ENCODE results near the gene DMPK. TPM values are rescaled to one million over a fixed set of nuclear protein-coding genes. Genes with fewer than 3 reads are reported as not detected.

The DMPK gene
- total and polyA plus RNA-seq, 9 of the 15 experiments (the other 6 are each of a cell fraction or from before 2014, with no cell fraction given) = 0.24 to 31.3 (median 7.3) TPM

GRCh38 chr19:45779231-45780145 is 2.8 kb downstream of the DMPK start (continued):
- TF ChIP-seq U2AF1 (optimal IDR thresholded peaks at IDR 0.05; ENCODE audit: low read depth, low read length) = no peak
- peak; percentile 44; the same call in 1 of the 2 replicates for TF ChIP-seq ARID1B (IDR thresholded peaks at IDR 0.05)
- TF ChIP-seq TGIF2 (CRISPR knock-in tag; IDR thresholded peaks at IDR 0.05) = no peak
- peak; percentile 47 for TF ChIP-seq REST (IDR thresholded peaks at IDR 0.05; ENCODE audit: borderline replicate concordance)
- TF ChIP-seq REST (CRISPR knock-in tag; IDR thresholded peaks at IDR 0.05; ENCODE audit: low read depth) = no peak
- TF ChIP-seq RAD21 (CRISPR knock-in tag; conservative IDR thresholded peaks at IDR 0.05 in 1 of 2, IDR thresholded peaks at IDR 0.05 in 1 of 2) = peak; percentile 50 to 56
- TF ChIP-seq, protein P1, sequence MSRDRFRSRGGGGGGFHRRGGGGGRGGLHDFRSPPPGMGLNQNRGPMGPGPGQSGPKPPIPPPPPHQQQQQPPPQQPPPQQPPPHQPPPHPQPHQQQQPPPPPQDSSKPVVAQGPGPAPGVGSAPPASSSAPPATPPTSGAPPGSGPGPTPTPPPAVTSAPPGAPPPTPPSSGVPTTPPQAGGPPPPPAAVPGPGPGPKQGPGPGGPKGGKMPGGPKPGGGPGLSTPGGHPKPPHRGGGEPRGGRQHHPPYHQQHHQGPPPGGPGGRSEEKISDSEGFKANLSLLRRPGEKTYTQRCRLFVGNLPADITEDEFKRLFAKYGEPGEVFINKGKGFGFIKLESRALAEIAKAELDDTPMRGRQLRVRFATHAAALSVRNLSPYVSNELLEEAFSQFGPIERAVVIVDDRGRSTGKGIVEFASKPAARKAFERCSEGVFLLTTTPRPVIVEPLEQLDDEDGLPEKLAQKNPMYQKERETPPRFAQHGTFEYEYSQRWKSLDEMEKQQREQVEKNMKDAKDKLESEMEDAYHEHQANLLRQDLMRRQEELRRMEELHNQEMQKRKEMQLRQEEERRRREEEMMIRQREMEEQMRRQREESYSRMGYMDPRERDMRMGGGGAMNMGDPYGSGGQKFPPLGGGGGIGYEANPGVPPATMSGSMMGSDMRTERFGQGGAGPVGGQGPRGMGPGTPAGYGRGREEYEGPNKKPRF (IDR thresholded peaks at IDR 0.05; ENCODE audit: low read depth, low read length) = no peak
- TF ChIP-seq CAMTA2 (CRISPR knock-in tag; conservative IDR thresholded peaks at IDR 0.05) = no peak
- TF ChIP-seq FOS (IDR thresholded peaks at IDR 0.05; ENCODE audit: extremely low read depth, insufficient read length) = no peak
- no peak for TF ChIP-seq ZNF436 (CRISPR knock-in tag; IDR thresholded peaks at IDR 0.05)
- no peak for TF ChIP-seq PML (IDR thresholded peaks at IDR 0.05; ENCODE audit: low read length)
- peak; percentile 61; the same call in 1 of the 2 replicates for TF ChIP-seq TOE1 (IDR thresholded peaks at IDR 0.05; ENCODE audit: borderline replicate concordance)
- no peak for TF ChIP-seq TOE1 (CRISPR knock-in tag; IDR thresholded peaks at IDR 0.05; ENCODE audit: borderline replicate concordance, low read depth)
- TF ChIP-seq ZEB2 (IDR thresholded peaks at IDR 0.05) = peak; percentile 80
- no peak for TF ChIP-seq EWSR1 (IDR thresholded peaks at IDR 0.05; ENCODE audit: borderline replicate concordance, low read depth, partially characterized antibody)
- TF ChIP-seq MAFG (tag; conservative IDR thresholded peaks at IDR 0.05) = no peak

Measured in K562 (cell line).